ENCODE results near the gene PRKAA1. TPM values are rescaled to one million over a fixed set of nuclear protein-coding genes. Genes with fewer than 3 reads are reported as not detected.
A peak's percentile ranks its signal among the peaks of the same experiment; 100 is the strongest.

PRKAA1 gene
- total and polyA plus RNA-seq, 9 donors, result 22.9 to 77.1 (median 58.1) TPM

GRCh38 chr5:40762705-40763104 is 35.5 kb downstream of the PRKAA1 start:
- intact Hi-C loops (cut with DNase I), result no loop called here
- TF ChIP-seq POLR2A (IDR thresholded peaks at IDR 0.05), result no peak
- no peak for TF ChIP-seq CTCF (IDR thresholded peaks at IDR 0.05)
- no peak for TF ChIP-seq EP300 (IDR thresholded peaks at IDR 0.05)
- WGBS, 3 donors, result 89 to 97% (median 93%) methylated on average over 2 of the region's 2 CpGs
- Histone ChIP-seq H3K36me3 (no peaks in the 10 kb centered on the region), H3K4me3 (no peak overlapping the region), H3K27me3 (no peaks in the 10 kb centered on the region), H3K27ac (no peak overlapping the region), H3K4me1 (ENCODE audit: insufficient read depth) (no peaks in the 10 kb centered on the region), H3K9me3 (no peaks in the 10 kb centered on the region)
- DNase-seq, result no peak

- TF ChIP-seq EP300 (IDR thresholded peaks at IDR 0.05) (no peak), CTCF (IDR thresholded peaks at IDR 0.05) (no peak), POLR2A (IDR thresholded peaks at IDR 0.05) (no peak)
- DNase-seq, result no peak
- intact Hi-C loops (cut with DNase I), result loop anchor here in 2 of 4 donors (10.0 kb wide), 2 partner anchors 77 to 117 kb away; partner anchors contain the start of gene RPL37 (in 1 of the 2)
- H3K4me1 ChIP-seq (ENCODE audit: insufficient read depth), result peaks cover 4% of the 10 kb centered on the region
- H3K27me3 ChIP-seq, result no peaks in the 10 kb centered on the region
- WGBS, 3 donors, result 94 to 97% (median 96%) methylated on average over 2 of the region's 2 CpGs
- H3K4me3 ChIP-seq, result no peak overlapping the region
- H3K36me3 ChIP-seq, result no peaks in the 10 kb centered on the region
- H3K27ac ChIP-seq, result no peak overlapping the region
- H3K9me3 ChIP-seq, result no peaks in the 10 kb centered on the region
Observed at GRCh38 chr5:40757400-40757799, 40.8 kb downstream of the PRKAA1 start.

DNA sequence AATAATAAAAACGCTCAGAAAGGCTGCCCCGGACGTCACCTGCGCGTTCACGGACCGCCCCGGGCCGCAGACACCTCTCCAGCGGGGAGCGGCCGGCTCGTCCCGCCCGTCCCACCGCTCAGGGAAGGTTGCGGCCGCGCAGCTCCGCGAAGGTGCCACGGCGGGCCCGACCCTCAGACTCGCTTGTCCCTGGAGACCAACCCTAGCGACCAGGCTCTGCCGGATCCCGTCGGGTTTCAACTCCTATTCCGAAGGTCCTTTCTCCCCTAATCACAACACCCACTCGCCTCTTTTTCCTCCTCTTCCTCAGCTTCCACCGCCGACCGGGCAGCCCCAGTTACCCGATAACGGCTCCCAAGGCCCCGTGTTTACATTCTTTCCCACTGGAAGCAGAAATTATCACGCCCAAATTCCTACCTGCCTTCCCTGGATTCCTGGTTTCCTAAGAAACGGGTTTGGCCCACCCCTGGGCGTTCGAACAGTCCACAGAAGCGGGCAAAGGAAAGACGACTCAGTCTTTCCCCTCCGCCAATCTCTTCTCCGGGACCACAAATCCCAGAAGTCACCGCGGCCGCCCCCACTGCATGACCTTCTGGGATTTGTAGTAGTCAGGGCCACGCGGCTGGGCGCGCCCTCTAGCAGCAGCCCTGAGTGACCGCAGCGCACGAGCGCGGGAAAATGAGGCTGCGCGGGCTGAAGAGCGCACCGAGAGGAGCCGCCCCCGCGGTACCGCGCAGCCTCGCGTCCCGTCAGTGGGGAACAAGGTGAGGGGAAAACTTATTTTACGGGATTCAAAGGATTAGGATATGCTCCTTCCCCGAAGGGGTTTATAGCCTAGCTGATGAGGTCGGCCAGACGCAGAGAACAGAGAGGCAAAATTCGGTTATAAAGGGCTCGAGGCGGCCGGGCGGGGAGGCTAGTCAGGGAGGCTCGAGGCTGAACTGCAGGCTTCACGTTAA is 42.5 kb downstream of the PRKAA1 start, which contains the start of gene TTC33:
TTC33 (minus strand) TSS at position 555 of the 959 bp plus-strand sequence. CDS start 8,943 bp downstream, outside the sequence.
- Histone ChIP-seq H3K27me3 (no peaks in the 10 kb centered on the region), H3K9me3 (no peaks in the 10 kb centered on the region), H3K4me1 (ENCODE audit: insufficient read depth) (peaks cover 4% of the 10 kb centered on the region), H3K4me3 (peak within 1 kb of the TSS; percentile 71), H3K36me3 (no peaks in the 10 kb centered on the region), H3K27ac (peak within 1 kb of the TSS; percentile 90 to 94)
- intact Hi-C loops (cut with DNase I), result loop anchor here in 2 of 4 donors (10.0 kb wide), 2 partner anchors 79 to 119 kb away; partner anchors contain the start of gene RPL37 (in 1 of the 2)
- peak; percentile 93 to 96 (median 95) for DNase-seq
- WGBS, 3 donors, result 3 to 5% (median 3%) methylated on average over 79 to 80 of the region's 80 CpGs
- peak; percentile 58 for TF ChIP-seq POLR2A (IDR thresholded peaks at IDR 0.05)
- no peak for TF ChIP-seq EP300 (IDR thresholded peaks at IDR 0.05)
- TF ChIP-seq CTCF (IDR thresholded peaks at IDR 0.05), result peak; percentile 41 to 80 (median 68)

- H3K27ac ChIP-seq, result peak overlapping the region; percentile 90 to 94
- no peaks in the 10 kb centered on the region for H3K27me3 ChIP-seq
- 0 to 1% (median 0%) methylated on average over 11 of the region's 11 CpGs for WGBS, 3 donors
- H3K36me3 ChIP-seq, result no peaks in the 10 kb centered on the region
- H3K4me3 ChIP-seq, result peak overlapping the region; percentile 71
- TF ChIP-seq CTCF (IDR thresholded peaks at IDR 0.05) (peak in 2 of 3 donors; percentile 52 to 54), EP300 (IDR thresholded peaks at IDR 0.05) (no peak)
- peak; percentile 57 to 75 (median 65) for DNase-seq
- no peaks in the 10 kb centered on the region for H3K9me3 ChIP-seq
- H3K4me1 ChIP-seq (ENCODE audit: insufficient read depth), result peaks cover 6% of the 10 kb centered on the region
- intact Hi-C loops (cut with DNase I), result loop anchor here in 2 of 4 donors (10.0 kb wide), 2 partner anchors 80 to 120 kb away; partner anchors contain the start of gene RPL37 (in 1 of the 2)
Observed at GRCh38 chr5:40755093-40755406, 43.1 kb downstream of the PRKAA1 start.
